Measurements from ENCODE around the gene GNG12. TPM values are rescaled to one million over a fixed set of nuclear protein-coding genes. Genes with fewer than 3 reads are reported as not detected.

GNG12 gene
- total and polyA plus RNA-seq, 2 donors (not counting 3 experiments of a cell fraction or from before 2014, with no cell fraction given) = 107 to 152 TPM

GRCh38 chr1:67843746-67844145 lies 10.5 kb upstream of the GNG12 start:
- no peaks in the 10 kb centered on the region for H4K20me1 ChIP-seq (replicated peaks; ENCODE audit: control insufficient read depth, extremely low read depth, insufficient read depth, low read length)
- H3K9me3 ChIP-seq (replicated peaks; ENCODE audit: control insufficient read depth, insufficient read depth, low read length) = no peaks in the 10 kb centered on the region
- H3K27ac ChIP-seq (ENCODE audit: insufficient read depth, low read depth, low read length) = no peak overlapping the region
- BruUV-seq (replicated peaks) = no TSS peak
- no peaks in the 10 kb centered on the region for H3K9me1 ChIP-seq (replicated peaks; ENCODE audit: control insufficient read depth, extremely low read depth, insufficient read depth, low read length)
- H3K4me3 ChIP-seq (replicated peaks in 1 of 3; ENCODE audit: insufficient read depth in 1 of 3, low read depth in 1 of 3, low read length in 3 of 3) = no peak overlapping the region
- ChIA-PET CTCF (no interaction called here), POLR2A (no interaction called here)
- TF ChIP-seq MAX (IDR thresholded peaks at IDR 0.05; ENCODE audit: insufficient read depth, insufficient read length) (no peak), JUN (IDR thresholded peaks at IDR 0.05; ENCODE audit: borderline replicate concordance, insufficient read depth, insufficient read length, low read depth) (no peak), FOS (IDR thresholded peaks at IDR 0.05; ENCODE audit: borderline replicate concordance, insufficient read depth, low read length) (no peak), EZH2 (IDR thresholded peaks at IDR 0.05; ENCODE audit: borderline replicate concordance, low read depth, low read length, severe bottlenecking) (no peak), GATA2 (IDR thresholded peaks at IDR 0.05; ENCODE audit: insufficient read depth, insufficient read length, low read depth, low read length) (no peak), CTCF (IDR thresholded peaks at IDR 0.05; ENCODE audit: extremely low read depth in 1 of 2, insufficient read depth in 1 of 2, low read depth in 1 of 2, low read length in 2 of 2) (no peak), POLR2A (IDR thresholded peaks at IDR 0.05; ENCODE audit: low read depth, low read length) (no peak), POLR2AphosphoS5 (IDR thresholded peaks at IDR 0.05; ENCODE audit: insufficient read depth, low read depth, low read length) (no peak), MYC (IDR thresholded peaks at IDR 0.05; ENCODE audit: low read depth, low read length) (no peak)
- no peaks in the 10 kb centered on the region for H3K27me3 ChIP-seq (ENCODE audit: control insufficient read depth in 2 of 2, insufficient read depth in 2 of 2, low read length in 2 of 2)
- intact Hi-C loops (cut with micrococcal nuclease) = no loop called here
- no peaks in the 10 kb centered on the region for H3K79me2 ChIP-seq (ENCODE audit: control insufficient read depth, insufficient read depth, low read length)
- dilution Hi-C loops (cut with MboI; ENCODE audit: extremely low pct_ligation_motif_present, low sequenced_read_pairs) = no loop called here
- H3K9ac ChIP-seq (replicated peaks; ENCODE audit: extremely low read depth, insufficient read depth, low read length) = no peak overlapping the region
- H2AFZ ChIP-seq (ENCODE audit: low read depth, low read length) = no peak overlapping the region
- FAIRE-seq (no peak), DNase-seq (ENCODE audit: low read depth, low spot score) (no peak)
- H3K4me1 ChIP-seq (ENCODE audit: control insufficient read depth, extremely low read depth, insufficient read depth, low read length) = peaks cover 49% of the 10 kb centered on the region
- H3K4me2 ChIP-seq (ENCODE audit: insufficient read depth, low read length) = no peak overlapping the region
- H3K36me3 ChIP-seq (ENCODE audit: control insufficient read depth in 2 of 2, extremely low read depth in 1 of 2, insufficient read depth in 2 of 2, low read length in 2 of 2) = no peaks in the 10 kb centered on the region
